GM19324 (cell line): ENCODE data around the gene ABTB2.

Experiments used
- ATAC-seq: cut with Tn5 transposase; IDR thresholded peaks from one replicate; pipeline ENCODE4 v1.9.1; 2021; ENCODE audit warnings: mild to moderate bottlenecking, moderate library complexity; ENCODE audit not compliant: unreplicated experiment, low FRiP score

ABTB2 gene

DNA sequence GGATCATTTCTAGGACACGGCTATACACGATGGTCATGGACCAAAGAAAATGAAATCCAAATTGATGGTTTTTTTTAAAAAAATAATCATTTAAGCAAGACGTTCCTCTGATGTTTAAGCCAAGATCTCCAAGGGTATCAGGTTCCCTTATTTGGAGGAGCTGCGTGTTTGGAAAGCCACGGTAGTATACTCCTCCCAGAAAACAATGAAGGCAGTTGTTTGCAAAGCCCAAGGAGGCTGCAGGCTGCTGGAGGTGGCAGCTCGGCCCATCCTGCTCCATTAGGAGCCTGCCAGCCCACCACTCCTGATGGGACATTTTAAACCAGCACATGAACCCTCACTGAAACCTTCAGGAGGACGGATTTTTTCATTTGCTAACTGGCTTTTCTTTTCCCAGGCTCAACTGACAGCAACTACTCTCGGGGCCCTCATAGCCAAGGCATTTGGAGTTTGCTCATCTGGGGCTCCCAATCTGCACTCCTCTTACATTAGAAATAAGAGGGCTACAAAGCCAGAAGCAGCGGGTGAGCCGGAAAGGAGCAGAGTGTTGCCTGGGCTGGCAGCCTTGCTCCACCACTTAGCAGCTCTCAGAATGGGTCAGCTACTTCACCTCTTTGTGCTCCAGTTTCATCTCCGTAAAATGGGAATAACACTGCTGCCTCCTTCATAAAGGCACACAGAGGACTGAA, 58.4 kb downstream of the ABTB2 start:
- ATAC-seq = no peak

DNA sequence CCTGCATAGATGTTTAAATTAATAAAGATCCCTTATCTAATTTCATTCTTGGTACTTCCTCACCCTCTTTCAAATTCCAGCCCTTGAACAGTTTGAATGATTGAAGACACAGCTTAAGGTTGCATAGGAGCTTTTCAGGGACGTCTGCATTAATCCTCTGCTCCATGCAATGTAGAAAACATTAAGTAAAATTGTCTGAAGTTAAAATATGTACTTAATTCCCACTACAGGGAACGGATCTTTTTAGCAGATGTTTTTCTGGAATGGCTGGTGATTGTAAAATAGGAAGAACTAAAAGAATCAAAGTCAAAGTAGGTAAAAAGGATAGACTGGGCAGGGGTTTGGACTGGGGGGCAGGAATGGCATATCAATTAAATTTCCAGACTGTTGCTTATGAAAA, 58.9 kb downstream of the ABTB2 start:
- ATAC-seq = no peak

DNA sequence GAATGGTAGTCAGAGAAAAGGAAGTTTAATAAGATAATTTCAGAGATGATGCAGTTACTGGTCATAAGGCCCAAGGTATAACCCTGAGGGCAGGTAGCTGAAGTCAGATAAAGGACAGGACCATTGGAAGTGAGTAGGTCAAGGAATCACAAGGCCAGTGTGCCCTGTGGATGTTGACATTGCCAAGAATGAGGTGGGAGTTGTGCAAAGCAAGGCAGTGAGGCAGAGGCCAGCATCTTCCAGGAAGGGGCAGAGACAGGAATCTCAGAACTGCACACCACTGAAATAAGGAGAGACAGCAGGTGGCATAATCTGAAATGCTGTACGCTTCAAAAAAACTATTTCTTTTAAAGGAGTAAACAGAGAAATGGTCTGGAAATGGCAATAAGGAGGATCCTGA, 61.4 kb downstream of the ABTB2 start:
- ATAC-seq = no peak

DNA sequence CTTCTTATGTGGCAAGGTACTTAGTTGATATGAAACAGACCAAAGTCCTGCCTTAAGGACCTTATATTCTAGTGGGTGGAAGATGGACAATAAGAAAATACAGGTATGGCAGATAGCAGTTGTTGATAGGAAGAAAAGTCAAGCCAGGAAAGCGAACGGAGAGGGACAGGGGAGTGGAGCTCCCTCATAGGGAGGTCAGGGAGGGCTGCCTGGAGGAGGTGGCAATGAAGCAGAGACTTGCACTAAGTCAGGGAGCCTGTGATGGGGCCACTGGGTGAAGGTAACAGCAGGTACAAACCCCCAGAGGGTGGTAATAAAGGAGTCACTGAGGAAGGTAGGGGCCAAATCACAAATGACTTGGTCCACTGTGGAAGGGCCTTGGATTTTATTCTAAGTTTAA, 65.3 kb downstream of the ABTB2 start:
- no peak for ATAC-seq

DNA sequence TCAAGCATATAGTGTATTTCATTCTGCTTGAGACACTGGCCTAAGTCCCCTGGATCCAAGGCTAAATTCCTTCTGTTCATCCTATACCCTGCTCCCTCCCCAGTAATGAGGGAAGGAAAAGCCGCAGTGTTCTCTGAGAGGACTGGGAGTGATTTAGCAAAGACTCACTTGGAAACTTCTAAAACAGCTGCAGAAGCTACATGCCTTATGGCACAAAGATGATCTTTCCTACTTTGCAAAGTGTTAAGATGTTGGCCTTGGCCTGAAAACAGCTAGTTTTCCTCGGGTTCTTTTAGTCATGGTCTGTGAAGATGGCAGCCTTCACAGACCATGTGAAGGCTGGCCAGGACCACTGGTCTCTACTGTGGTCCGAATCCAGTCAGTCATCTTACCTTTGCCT, 65.7 kb downstream of the ABTB2 start:
- ATAC-seq = no peak

DNA sequence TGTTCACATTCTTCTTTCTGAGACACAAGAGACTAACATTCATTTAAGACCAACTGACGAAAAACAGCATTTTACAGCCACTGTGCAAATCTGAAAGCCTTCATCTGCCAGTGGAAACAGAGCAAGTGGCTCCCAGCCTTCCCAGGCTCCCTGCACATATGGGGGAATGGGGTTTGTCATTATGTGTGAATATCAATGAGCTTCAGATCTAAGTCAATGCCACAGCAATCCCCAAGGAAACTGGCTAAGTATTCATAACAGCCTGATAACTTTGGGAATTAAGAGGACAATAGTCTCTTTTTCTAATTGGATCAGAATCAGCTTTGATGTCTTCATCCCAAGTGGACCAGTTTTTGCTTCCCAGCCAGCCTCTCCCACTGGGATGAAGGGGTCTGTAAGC, 66.9 kb downstream of the ABTB2 start:
- ATAC-seq = no peak

DNA sequence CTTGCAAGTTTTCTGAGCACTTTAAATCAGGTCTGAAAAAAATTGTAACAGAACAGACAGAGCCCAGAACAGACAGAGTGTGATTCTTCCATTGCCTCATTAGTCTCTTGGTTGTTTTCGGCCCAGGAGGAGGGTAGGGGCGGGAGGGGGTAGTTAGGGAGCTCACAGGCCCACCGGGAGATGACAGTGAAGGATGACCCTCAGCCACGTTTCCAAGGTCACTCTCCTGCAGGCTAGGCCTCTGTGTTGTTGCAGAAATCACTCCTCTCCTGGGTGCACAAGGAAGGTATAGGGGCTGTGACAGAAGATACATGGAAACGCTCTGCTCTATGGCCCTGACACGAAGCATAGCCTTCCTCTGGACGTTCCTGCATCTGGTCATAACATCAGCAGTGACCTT, 69.3 kb downstream of the ABTB2 start:
- no peak for ATAC-seq

DNA sequence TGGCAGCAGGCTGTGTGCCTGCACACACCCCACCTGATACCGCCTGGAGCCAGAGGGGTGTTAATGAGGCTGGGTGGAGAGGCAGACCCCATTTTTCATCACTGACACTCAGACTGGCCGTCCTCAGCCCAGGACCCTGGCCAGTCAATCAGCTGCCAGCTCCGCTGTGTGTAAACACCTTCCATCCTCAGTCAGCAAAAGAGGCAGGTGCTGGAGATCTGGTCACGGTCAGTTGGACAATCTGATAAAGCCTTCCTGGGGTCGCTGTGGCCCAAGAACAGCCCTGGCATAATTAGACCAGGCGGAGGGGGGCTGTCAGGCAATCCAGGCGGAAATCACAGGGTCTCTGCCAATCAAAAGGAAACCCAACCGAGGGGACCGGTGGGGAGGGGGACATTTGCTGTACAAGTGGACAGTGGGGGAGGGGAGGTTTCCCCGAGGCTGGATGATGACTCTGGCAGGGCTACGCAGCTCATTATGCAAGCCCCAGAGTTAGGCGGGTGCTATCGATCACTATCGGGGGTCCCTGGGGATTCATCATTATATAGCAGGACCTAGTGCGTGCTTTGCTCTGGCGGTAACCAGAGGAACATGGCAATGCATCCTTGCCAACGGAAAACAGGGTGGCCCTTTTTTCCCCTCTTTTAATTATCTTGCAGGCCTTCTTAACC, 72.9 kb downstream of the ABTB2 start:
- ATAC-seq = no peak

DNA sequence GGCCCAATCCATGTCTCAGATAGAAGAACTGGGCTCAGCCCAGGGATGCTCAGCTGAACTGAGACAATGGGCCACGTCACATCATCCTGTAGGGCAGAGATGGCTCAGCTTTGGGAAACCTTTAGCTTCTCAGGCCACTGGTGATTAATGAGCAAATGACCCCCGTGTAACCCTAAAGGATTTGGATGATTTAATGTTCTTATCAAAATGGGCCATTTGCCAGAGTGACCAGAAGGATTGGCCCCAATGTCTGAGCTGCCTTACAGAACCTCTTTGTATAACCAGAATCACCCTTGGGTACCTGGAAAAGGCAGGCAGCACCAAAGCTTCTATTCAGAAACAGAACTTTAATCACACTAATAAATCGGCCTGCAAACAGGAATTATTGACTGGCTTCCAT, 73.7 kb downstream of the ABTB2 start:
- ATAC-seq = no peak

DNA sequence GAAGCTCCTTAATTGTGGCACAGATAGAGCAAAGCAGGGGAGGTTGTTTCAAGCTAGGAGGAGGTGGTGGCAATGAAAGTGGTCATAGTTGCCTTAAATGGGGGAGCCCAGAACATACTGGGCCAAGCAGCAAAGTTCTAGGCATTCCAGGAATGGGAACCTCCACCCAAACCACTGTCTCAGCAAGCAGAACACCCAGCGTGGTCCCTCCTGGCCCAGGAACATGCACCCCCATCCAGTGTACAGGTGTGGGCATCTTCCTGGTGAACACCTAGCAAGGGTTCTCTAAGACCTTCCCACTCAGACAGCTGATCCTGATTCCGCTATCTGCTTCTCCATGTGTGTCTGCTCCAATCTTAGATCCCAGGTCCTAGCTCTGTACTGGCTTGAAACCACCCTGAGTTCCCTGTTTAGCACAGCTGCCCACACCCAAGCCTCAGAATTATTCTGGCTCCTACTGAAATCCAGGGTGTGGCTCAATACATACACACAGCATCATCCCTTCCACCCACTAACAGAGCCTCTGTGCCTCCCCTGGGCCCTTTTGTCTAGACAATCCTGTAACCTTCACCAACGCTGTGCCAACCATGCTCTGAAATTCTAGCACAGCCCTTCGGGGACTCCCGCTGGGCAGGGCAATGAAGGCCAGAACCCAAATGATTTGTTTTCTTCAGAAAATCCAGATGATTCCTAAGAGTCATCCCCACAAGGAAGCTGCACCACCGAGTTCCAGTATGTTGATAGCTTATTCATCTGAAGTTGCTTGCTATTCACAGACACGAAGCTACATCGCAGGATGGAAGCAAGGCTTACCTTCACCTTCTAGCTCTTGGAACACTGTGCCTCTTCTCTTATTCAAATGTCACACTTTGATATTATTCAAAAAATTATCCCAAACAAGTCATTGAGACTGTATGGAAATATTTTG, 76.6 kb downstream of the ABTB2 start:
- no peak for ATAC-seq

DNA sequence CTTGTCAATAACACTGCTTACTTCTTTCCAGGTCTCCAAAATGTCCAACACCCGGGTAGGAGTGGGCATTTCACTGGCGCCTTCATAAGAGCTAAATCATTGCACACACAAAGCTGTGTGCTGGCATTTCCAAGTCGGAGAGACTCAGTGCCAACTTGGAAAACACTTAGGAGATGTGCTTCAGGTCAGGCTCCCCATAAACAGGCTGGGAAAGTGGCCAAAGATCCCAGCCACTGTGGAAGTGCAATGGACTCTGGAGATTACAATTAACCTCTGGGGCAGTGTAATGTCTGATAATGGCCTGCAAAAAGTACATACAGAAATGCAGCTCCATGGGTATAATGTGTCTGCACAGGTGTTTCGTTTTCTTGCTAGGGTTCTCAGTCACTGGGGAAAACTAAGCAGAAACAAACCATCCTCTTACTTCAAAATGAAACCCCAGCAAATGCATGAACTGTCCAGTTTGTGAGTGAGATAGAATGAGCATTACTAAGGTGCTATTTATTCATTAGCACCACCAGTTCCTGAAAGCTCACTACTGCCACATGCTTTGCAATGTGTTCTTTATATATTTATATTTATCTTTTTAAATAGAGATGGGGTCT, 79.0 kb downstream of the ABTB2 start:
- ATAC-seq = no peak

DNA sequence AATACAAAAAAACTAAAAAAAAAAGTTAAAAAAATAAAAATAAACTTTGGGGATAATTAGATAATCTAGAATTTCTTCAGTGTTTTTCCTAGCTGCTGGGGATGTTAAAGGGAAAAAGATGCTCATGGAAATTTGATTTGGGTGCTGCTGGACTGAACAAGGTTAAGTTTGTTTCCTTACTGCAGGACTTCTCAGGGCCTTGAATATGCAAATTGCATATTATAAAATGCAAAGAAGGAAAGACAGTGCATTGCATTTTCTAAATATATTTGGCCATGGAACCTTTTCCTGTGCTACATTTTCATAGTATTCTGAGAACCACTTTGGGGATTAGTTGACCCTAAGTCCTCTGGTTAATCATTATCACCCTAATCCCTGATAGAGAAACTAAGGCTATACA, 79.6 kb downstream of the ABTB2 start:
- ATAC-seq = no peak

DNA sequence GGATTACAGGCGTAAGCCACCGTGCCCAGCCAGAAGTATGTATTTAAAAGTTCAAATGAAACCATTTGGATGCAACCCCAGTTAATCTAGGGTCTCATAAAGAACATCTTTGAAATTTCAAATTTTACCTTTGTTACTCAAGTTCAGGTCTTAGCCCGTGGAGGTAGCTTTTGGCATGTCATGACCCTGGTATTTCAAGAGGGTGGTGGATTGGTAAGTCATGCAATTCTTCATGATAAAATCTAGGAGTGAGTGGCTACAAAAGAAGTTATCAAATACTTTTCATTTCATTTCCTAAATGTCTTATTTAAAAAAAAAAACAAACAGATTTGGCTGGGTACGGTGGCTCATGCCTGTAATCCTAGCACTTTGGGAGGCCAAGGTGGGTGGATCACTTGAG, 80.6 kb downstream of the ABTB2 start:
- no peak for ATAC-seq

DNA sequence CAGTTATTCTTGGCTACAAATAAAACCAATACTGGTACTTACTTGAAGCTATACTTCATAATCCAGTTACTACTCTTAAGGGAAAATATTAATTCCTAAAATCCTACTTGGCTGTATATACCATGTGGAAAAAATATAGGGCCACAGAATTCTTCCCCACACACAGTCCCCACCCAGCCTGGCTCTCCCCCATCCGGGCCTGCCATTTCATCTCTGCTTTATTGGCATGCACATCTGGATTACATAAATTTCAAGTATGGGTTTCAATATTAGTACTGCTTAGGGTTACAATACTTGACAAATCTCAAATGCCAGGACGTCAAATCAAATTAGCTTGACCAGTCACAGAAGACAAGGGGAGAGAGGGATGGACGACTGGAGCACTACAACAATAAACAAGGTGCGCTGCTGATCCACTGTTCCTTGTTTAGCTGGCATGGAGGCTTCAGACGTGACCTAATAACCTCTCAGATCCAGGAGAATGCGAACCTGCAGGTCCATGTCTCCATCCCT, 81.4 kb downstream of the ABTB2 start:
- ATAC-seq = no peak

DNA sequence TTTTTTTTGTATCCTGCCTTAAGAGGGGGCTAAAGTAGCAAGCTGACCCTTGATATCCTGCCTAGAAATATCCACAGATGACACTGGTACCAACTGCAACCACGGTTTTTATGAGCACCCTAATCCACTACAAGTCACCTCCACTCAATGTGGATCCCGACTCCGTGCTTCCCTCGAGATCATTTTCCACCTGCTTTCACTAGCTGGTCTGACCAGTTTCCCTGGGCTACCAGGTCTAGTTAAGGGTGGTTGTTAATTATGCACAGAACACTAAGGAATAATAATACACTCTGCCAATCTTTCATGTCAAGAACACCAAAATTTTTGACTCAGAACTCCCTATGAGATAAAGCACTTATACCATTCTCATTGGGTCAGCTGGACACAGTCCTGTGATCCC, 82.3 kb downstream of the ABTB2 start:
- ATAC-seq = no peak

DNA sequence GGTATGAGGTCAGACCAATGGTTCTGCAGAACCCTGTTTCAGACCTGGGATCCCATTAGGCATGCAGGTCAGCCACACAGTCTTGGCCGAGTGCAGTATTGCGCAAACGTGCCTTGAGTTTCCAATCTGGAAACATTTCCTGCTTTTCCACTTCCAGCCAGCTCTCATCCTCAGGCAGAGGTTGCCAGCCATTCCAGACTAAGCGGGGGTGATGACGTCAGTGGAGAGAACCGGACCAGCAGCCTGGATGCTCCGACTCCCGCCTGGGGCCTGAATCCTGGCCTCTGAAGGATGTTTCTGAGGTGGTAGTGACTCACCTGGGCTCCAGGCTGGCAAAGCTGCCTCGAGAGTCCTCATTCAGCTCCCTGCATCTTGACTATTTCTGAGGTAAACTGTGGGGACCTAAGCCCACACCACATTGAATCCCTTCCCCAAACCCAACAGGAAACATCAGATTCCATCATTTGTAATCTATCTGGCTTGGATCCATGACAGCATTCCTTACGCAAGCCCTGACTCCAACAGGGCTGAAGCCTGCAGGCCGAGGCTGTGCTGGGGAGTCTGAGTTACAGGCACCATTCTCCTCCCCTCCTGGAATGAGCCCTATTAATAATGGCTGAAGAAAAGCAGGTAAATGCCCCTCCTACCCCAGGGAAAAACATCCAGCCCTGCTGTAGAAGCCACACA, 83.0 kb downstream of the ABTB2 start:
- ATAC-seq = no peak

DNA sequence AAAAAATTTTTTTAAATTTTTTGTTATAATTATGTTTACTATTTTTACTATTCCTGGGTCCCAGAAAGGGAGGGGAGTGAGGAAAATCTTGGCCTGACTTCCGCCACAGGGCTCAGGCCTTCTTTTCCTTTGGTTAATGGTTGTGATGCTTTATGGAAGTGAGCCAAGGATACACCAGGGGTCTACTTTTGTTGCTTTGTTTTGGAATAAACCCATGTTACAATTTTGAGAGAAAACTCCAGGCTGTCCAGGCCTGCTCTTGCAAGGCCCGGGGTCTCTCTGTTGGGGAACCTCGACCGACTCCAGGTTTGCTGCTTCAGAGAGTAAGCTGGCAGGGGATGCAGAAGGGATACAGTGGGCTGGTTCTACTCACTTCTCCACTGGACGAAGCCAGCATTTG, 84.7 kb downstream of the ABTB2 start:
- ATAC-seq = no peak

DNA sequence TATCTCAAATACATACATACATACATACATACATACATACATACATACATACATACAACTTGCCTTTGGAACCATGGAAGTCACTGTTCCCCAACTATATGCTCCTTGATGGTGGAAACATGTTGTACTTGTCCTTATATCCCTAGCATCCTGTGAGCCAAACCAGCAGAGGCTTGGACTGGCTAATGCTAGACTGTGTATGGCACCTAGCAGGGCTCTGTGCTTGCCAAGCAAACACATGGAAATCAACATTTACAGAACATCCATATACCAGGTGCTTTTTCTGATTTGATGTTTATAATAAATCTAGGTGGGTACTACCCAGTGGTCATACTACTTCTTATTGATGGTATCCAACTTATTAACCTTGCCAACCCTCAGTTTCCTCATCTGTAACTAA, 86.1 kb downstream of the ABTB2 start:
- no peak for ATAC-seq

DNA sequence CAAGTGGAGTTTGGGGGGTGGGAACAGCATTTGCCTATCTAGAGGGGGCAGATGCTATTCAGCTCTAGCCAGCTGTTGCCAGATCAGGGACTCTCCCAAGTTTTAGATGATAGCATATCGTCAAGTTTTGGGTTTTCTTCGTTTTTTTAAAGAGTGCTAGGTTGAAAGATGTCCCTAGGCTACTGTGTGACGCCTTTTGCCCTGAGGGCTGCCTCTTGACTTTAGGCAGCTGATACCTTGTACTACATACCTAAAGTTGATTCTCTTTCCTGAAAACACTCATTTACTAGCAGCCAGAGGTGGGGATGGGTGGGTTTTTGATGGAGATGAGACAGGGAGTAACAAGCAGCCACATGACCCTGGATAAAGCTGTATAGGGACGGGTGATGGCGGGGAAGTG, 87.1 kb downstream of the ABTB2 start:
- no peak for ATAC-seq

DNA sequence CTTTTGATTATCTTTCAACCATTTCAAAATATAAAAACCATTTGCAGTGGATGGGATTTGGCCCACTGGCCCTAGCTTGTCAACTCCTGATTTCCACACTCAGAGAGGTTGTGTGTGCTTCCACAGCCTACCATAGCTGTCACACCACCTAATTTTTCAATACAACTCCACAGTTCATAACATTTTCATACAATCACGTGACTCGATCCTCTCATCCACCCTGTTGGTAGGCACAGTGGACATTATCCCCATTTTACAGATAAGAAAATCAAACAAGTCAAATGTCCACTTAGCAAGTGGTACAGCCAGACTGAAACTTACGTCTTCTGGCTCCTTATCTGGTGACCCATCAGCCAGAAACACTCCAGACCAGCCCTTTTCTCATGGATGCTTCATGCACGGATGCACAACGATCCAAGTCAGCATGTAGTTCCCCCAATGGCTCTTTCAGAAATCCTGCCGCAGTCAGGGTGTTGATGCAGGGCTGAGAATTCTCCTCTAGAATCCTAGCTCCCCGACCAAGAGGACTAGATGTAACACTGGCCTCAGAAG, 88.0 kb downstream of the ABTB2 start:
- ATAC-seq = no peak
